ENCODE measurements around the gene PKD2.
A peak's percentile ranks its signal among the peaks of the same experiment; 100 is the strongest.
"Not testable (repeated sequence)": the region's sequence is repeated elsewhere in the genome, so short reads cannot be mapped to it uniquely, and the experiment has no call there.

The PKD2 gene

GRCh38 chr4:87989765-87990164, 17.7 kb upstream of the PKD2 start:
- DNase-seq, result no peak

DNA sequence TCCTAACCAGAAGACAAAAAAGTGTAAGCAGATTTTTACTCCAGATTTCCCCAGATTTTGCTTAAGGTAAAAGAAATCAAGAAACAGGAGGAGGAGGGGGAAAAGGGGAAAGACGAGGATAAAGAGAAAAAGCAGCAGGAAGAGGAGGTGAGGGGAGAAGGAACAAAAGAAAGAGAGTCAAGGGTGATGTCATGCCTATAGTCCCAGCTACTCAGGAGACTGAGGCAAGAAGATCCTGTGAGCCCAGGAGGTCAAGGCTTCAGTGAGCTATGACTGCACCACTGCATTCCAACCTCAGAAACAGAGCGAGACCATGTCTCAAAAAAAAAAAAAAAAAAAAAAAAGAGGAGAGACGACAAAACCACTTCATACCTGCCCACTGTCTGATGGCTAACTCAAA, 12.0 kb upstream of the PKD2 start:
- no peak for DNase-seq

GRCh38 chr4:87999191-87999691, 8.2 kb upstream of the PKD2 start:
- not testable (repeated sequence) for DNase-seq

DNA sequence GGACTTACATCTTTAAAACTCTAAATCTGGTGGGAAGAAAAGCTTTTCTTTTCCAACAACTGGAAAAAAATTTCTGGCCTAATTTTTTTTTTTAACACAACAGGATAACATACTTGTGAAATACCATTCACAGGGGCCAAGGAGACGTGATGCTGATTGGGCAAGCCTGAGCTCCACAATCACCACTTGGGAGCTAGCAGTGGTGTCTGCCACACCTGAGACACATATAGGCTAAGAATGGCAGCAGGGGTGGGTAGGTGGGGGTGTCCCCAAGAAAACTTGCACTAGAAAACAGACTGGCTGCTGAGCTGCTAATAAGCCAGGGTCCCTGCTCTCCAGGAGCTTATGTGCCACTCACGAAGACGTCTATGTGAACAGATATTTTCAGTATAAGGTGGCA, 5.6 kb upstream of the PKD2 start:
- DNase-seq, result no peak

DNA sequence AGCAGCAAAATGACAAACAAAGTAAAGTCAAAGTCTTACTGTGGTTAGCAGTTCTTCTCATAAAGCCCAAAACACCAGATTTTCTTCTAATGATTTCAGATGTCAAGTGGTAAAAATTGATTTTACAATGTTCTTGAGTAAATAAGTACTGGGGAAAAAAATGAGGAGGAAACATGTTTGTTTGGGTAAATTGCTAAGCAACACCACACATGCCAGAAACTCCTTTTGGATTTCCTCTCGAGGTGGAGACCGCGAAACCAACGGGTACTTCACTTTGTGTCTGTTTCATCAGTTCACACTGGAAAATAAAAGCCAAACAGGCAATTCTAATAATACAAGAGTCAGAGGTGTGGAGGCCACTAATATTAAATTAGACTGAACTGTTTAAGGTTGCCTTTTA, 4.6 kb upstream of the PKD2 start:
- no peak for DNase-seq

DNA sequence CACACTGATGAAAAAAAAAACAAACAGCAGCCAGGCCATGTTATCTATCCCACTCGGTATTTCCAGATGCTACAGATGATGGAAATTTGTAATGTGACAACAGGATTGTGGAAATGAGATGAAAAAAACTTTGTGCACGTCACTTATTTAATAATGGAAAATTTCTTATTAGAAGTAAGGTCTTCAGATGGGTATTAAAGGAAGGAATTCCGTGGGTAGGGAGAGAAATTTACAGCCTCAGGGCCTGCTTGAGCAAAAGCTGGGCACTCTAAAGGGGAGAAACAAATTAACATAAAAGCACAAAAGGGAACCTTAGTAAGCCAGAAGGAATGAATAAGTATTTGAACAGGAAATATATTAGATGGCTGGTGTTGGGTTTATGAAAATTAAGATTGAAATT, 4.2 kb upstream of the PKD2 start:
- no peak for DNase-seq

- DNase-seq, result no peak
Measured at GRCh38 chr4:88005076-88005475, 2.4 kb upstream of the PKD2 start.

DNA sequence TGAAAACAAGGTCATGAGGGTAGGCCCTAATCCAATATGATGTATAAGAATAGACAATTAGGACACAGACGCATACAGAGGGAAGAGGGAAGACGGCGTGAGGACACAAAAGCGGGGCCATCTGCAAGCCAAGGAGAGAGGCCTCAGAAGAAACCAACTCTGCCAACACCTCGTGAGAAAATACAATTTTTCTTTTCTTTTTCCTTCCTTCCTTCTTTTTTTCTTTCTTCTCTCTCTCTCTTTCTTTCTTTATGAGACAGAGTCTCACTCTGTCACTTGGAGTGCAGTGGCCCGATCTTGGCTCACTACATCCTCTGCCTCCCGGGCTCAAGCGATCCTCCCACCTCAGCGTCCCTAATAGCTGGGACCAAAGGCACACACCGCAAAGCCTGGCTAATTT, 1.5 kb upstream of the PKD2 start:
- DNase-seq, result no peak

DNA sequence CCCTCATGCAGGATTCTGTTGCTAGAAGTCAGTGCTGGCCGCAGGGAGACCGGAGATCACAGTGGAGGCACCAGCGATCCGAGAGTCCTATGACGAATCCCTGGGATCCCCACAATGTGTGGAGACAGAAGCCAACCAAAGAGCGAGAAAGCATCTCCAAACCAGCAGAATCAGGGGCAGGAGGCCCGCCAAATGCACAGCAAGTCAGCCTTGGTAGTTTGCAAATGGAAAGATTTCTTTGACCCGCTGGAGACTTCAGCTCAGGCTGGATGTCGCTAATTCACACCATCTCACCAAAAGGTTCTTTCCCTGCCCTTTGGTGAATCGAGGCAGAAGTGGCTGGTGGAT, 505 bp upstream of the PKD2 start:
- no peak for DNase-seq

- DNase-seq, result no peak
Measured at GRCh38 chr4:88008122-88008742, 797 bp downstream of the PKD2 start.

DNA sequence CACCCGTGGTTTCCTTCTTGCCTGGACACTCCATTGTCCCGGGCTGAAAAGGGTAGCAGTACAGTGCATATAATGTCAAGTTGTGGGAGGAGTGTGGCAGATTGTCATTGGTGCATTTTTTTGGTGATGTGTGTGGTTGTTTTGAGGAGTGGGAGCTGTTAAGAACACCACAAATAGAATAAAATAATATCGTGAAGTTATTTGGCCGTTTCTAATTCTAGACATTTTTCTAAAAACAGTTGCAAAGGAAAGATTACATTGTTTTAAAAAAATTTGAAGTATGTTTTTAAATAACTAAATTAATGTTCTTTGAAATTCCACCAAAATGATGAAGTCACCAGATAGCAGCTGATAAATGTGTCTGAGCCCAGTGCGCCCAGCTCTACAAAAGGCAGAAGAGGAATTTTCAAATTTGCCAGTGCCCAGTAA, 1.3 kb downstream of the PKD2 start:
- DNase-seq, result no peak

GRCh38 chr4:88009871-88010270, 2.4 kb downstream of the PKD2 start:
- no peak for DNase-seq

DNA sequence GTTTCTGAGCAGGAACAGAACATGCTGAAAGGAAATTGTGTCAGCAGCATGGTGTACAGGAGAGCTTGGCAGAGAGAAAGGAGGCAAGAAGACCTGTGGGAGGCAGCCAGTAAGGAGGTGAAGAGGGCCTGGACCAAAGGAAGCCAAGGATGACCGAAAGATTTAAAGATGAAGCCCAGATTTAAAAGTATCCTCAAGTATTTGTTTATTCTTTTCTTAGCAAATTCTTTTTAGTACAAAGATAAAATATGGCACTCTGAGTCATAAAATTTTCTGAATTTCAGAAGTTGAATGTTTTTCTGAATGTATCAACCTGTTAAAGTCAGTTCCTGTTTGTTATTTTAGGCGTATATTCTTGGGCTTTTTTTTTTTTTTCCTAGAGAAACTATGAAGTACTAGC, 3.5 kb downstream of the PKD2 start:
- DNase-seq, result no peak

- DNase-seq, result no peak
Measured at GRCh38 chr4:88012647-88013046, 5.2 kb downstream of the PKD2 start.

DNA sequence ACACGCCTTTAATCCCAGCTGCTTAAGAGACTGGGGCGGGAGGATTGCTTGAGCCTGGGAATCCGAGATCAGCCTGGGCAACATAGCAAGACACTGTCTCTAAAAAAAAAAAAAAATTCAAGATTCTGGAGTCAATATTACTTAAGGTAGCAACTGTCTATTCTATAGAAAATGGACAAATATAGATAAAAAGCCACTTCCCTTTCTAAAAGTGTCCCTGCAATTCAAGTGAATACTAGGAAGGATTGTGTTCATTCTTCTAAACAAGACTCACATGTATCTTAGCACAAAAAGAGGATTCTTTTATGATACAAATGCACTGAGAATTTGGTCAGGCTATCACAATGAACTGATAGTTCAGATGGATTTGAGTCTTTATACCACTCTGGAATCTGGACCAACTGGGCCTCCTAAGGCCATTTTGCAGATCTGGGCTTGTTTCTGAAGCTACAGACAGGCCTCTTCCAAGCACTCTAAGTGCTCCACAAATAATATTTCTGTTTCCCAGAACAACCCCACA, 7.0 kb downstream of the PKD2 start:
- no peak for DNase-seq

DNA sequence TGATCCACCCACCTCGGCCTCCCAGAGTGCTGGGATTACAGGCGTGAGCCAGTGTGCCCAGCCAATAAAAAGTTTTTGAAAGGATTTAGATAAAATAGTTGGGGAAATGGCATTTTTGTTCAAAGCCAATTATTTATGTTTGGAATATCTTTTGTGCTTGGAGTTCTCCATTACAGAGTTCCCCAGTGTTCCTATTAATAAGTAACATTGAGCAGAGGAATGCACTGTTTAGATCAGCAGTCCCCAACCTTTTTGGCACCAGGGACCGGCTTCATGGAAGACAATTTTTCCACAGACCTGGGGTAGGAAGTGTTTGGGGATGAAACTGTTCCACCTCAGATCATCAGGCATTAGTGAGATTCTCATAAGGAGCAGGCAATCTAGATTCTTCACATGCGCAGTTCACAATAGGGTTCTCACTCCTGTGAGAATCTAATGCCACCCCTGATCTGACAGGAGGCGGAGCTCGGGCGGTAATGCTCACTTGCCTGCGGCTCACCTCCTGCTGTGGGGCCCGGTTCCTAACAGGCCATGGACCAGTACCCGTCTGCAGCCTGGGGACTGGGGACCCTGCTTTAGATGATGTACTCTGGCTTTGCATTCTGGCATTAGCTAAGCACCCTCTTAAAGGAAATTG, 8.3 kb downstream of the PKD2 start:
- no peak for DNase-seq

DNA sequence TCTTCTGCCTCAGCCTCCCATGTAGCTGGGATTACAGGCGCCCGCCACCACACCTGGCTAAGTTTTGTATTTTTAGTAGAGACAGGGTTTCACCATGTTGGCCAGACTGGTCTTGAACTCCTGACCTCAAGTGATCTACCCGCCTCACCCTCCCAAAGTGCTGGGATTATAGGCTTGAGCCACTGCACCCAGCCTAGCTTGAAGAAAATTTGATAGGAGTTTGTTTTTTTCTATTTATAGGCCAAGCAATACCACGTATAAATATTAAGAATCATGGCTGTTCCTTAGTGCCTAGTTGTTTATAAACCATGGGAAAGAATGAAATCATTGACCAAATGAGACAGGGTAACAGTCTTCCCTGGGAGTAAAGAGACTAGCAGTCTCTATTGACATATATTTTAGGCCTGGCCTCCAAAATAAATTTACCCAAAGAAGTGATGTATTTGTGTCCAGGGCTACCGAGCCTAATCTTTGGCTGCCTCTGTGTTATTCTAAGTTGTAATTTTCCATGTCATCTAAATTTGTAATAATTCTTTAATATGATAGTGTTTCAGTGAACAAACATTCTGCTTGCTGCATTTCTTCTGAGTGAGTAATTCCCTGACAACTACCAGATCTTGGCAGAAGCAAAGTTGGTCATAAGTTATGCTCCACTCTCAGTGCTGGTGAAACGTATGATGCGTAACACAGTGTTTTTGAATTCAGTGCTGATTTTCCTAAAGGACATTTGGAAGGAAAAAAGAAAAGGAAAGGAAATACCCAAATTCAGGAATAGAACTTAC, 10.3 kb downstream of the PKD2 start:
- DNase-seq, result peak; percentile 14

DNA sequence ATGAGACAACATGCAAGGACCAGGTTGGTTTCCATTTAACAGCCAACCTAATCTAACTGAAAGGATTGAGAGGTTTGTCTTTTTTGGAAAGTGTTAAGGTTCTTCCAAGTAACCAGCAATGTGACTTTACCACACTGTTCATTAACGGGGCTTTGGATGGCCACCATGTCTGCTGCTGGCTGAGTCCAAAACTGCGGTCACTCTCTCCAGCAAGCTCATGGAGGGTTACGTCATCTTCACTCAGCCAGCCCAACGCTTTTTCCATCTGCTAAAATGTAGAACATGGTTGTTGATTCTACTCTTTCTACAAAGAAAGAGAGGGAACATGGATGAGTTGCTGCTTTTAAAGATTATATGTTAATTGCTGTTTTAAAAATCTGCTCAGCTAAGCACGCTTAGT, 11.0 kb downstream of the PKD2 start:
- DNase-seq, result no peak

DNA sequence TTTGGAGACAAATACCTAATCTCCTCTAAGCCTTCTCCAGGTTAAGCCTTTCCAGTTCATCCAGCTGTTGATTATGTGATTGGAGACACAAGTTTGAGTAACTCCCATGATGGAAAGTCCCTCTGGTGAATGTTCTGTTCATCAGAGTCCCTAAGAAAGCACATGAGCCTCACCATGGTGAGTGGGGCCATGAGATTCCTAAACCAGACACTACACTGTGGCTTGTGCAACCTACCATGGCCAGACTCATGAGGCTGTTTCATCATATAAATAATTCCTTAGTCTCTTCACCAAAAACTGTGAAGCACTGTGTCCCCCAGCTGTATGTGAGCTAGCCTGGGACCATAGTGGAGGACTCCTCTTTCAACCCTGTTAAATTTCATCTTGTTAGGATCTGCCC, 14.4 kb downstream of the PKD2 start:
- DNase-seq, result no peak

GRCh38 chr4:88022289-88022688, 14.9 kb downstream of the PKD2 start:
- no peak for DNase-seq

DNA sequence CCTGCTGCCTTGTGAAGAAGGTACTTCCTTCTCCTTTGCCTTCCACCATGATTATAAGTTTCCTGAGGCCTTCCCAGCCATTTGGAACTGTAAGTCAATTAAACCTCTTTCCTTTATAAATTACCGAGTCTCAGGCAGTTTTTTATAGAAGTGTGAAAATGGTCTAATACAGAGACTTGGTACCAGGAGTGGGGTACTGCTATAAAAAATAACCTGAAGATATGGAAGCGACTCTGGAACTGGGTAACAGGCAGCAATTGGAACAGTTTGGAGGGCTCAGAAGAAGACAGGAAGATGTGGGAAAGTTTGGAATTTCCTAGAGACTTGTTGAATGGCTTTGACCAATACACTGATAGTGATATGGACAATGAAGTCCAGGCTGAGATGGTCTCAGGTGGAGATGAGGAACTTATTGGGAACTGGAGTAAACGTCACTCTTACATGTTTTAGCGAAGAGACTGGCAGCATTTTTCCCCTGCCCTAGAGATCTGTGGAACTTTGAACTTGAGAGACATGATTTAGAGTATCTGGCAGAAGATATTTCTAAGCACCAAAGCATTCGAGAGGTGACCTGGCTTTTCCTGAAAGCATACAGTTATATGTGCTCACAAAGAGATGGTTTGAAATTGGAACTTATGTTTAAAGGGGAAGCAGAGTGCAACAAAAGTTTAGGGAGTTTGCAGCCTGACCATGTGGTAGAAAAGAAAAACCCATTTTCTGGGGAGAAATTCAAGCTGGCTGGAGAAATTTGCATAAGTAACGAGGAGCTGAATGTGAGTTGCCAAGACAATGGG, 18.6 kb downstream of the PKD2 start:
- DNase-seq, result not testable (repeated sequence)

DNA sequence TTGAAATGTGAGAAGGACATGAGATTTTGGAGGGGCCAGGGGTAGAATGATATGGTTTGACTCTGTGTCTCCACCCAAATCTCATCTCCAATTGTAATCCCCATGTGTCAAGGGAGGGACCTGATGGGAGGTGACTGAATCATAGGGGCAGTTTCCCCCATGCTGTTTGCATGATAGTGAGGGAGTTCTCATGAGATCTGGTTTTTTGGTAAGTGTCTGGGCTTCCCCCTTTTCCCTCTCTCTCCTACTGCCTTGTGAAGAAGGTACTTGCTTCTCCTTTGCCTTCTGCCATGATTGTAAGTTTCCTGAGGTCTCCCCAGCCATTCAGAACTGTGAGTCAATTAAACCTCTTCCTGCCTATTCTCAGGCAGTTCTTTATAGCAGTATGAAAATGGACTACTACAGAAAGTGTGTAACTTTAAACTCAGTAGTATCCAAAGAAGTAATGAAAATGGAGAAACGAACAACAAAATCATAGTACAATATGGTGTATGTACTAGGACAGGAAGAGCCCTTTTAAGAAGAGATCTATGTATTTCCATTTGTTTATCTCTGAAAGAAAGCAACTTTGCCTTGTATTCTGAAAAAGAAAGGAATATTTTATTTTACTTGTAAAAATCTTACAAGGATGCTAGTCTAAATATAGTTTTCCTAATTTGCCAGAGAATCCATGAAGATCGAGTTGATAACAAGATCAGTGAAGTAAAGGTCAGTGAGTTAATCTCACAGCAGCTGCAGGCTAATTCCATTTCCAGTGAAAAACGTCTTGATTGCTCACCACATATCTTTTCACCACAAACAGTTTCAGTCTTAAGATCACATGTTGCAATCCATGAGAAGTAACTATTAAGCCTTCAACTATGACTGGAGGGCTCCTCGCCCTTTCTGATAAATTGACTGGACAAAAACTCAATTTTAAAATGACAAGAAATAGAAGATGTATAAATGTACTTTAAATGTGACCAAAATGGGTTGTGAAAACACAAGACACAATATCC, 20.5 kb downstream of the PKD2 start:
- DNase-seq, result no peak

Measured in NCI-H446 treated with DMSO at 0.1 percent for 48 hours (cell line).